K562 (cell line): Measurements from ENCODE around the gene GLI3. TPM values are rescaled to one million over a fixed set of nuclear protein-coding genes. Genes with fewer than 3 reads are reported as not detected.

Experiments used
- ATAC-seq: fragments of 200-7000 bp; cut with Tn5 transposase; 3 replicates; pipeline ENCODE4 v1.9.1; 2020; ENCODE audit warnings: moderate library complexity
- BruUV-seq: library from RNA; stranded (reverse); fragments of 400-500 nt; replicated peaks from 2 replicates; lab custom pipeline; 2021; lab: Mats Ljungman, UMichigan
- CTCF ChIA-PET: fragments of 300-600 bp; formaldehyde crosslinking; extraction: SDS; loops from one replicate; lab custom pipeline; 2021; ENCODE audit warnings: low intra/inter-chr PET ratio; lab: Yijun Ruan, JAX
- POLR2A ChIA-PET: fragments of 300-600, 350-650 bp; sonication (Branson Sonifier 250); formaldehyde crosslinking; extraction: SDS; loops from one replicate; lab custom pipeline; 2021; ENCODE audit warnings: antibody characterized with exemption, inconsistent platforms; lab: Yijun Ruan, JAX
- DNase-seq, 4 experiments: peaks; one replicate each; pipeline versions ENCODE4 v3.0.0 to v3.0.0-alpha.2; 2011 to 2018; ENCODE audit warnings: low spot score in 3 of 4, mixed read lengths in 3 of 4; ENCODE audit errors: extremely low read depth in 1 of 4
- FAIRE-seq: peaks from 2 replicates; lab custom pipeline; 2011; peaks lifted over from hg19 to GRCh38; lab: Jason Lieb, UNC
- H2AFZ ChIP-seq: 2 replicates; pipeline ENCODE4 v1.6.0; 2011; ENCODE audit warnings: low read depth, low read length, control low read depth, inconsistent platforms
- H3K27ac ChIP-seq: fragments of 200-600 bp; 3 replicates; pipeline ENCODE4 v1.8.0; 2011; ENCODE audit warnings: low read depth, mild to moderate bottlenecking, control low read depth, inconsistent platforms, low read length, moderate library complexity, mixed read lengths; ENCODE audit errors: extremely low read depth
- H3K27me3 ChIP-seq, 2 experiments: fragments of 300-600 bp in 1 of 2; 2 replicates in 1 of 2; 3 replicates in 1 of 2; pipeline versions ENCODE4 v1.6.0 to v1.8.0; 2011; ENCODE audit warnings: inconsistent platforms in 2 of 2, low read length in 2 of 2, mild to moderate bottlenecking in 1 of 2, mixed read lengths in 1 of 2, moderate library complexity in 1 of 2; ENCODE audit not compliant: control insufficient read depth in 2 of 2, insufficient read depth in 2 of 2
- H3K36me3 ChIP-seq: fragments of 300-600 bp; 3 replicates; pipeline ENCODE4 v1.8.0; 2011; ENCODE audit warnings: mild to moderate bottlenecking, low read length, inconsistent platforms; ENCODE audit not compliant: control insufficient read depth, insufficient read depth
- H3K4me1 ChIP-seq, 2 experiments: fragments of 200-600 bp in 1 of 2; replicated peaks in 1 of 2; 2 replicates in 1 of 2; 3 replicates in 1 of 2; pipeline versions ENCODE4 v1.5.1 to v1.8.0; 2011; ENCODE audit warnings: inconsistent platforms in 2 of 2, low read length in 2 of 2, mild to moderate bottlenecking in 1 of 2, mixed read lengths in 1 of 2, moderate library complexity in 1 of 2; ENCODE audit not compliant: control insufficient read depth in 2 of 2, insufficient read depth in 2 of 2
- H3K4me2 ChIP-seq: 2 replicates; pipeline ENCODE4 v1.6.1; 2011; ENCODE audit warnings: low read length, control low read depth, inconsistent platforms, mixed read lengths; ENCODE audit not compliant: insufficient read depth
- H3K4me3 ChIP-seq: fragments of 200-600 bp; sonication (generic), shearing (Covaris generic); 2 replicates; pipeline ENCODE4 v1.5.1; 2016; ENCODE audit warnings: control low read depth, inconsistent platforms
- H3K79me2 ChIP-seq: fragments of 200-600 bp; 3 replicates; pipeline ENCODE4 v1.8.0; 2011; ENCODE audit warnings: low read length, inconsistent platforms; ENCODE audit not compliant: control insufficient read depth, insufficient read depth
- H3K9ac ChIP-seq, 2 experiments: 2 replicates each; pipeline versions ENCODE4 v1.6.0 to v1.6.1; 2011; ENCODE audit warnings: low read depth in 2 of 2, low read length in 2 of 2, control low read depth in 1 of 2, inconsistent platforms in 1 of 2, mild to moderate bottlenecking in 1 of 2, mixed read lengths in 1 of 2; ENCODE audit not compliant: insufficient read depth in 1 of 2
- H3K9me1 ChIP-seq: one replicate; pipeline ENCODE4 v1.6.0; 2011; ENCODE audit warnings: inconsistent platforms, mild to moderate bottlenecking, low read length, moderate library complexity; ENCODE audit not compliant: control insufficient read depth, insufficient read depth
- H3K9me3 ChIP-seq: replicated peaks from 2 replicates; pipeline ENCODE4 v1.5.1; 2011; ENCODE audit warnings: low read depth, low read length, inconsistent platforms; ENCODE audit not compliant: control insufficient read depth, insufficient read depth
- H4K20me1 ChIP-seq: replicated peaks from 2 replicates; pipeline ENCODE4 v1.6.1; 2011; ENCODE audit warnings: low read length, inconsistent platforms, mixed read lengths; ENCODE audit not compliant: control insufficient read depth, insufficient read depth
- E2F5 ChIP-seq: sonication (generic); formaldehyde crosslinking; IDR thresholded peaks from 2 replicates; pipeline ENCODE4 v1.8.0; 2022; ENCODE audit warnings: mild to moderate bottlenecking, missing genetic modification reagents
- FOXJ2 ChIP-seq: fragments of 200-800 bp; sonication (Bioruptor generic); IDR thresholded peaks from 2 replicates; pipeline ENCODE4 v1.6.1; 2016; ENCODE audit warnings: missing genetic modification characterization, missing compliant biosample characterization
- MAZ ChIP-seq, 2 experiments: fragments of 450-650 bp in 1 of 2; sonication (generic) in 1 of 2; formaldehyde crosslinking; IDR thresholded peaks in 1 of 2; conservative IDR thresholded peaks in 1 of 2; 2 replicates each; pipeline versions ENCODE4 v1.4.0 to v1.5.0; 2020; ENCODE audit warnings: mild to moderate bottlenecking in 1 of 2, missing genetic modification reagents in 1 of 2
- MTA2 ChIP-seq: fragments of 450-650 bp; IDR thresholded peaks from 2 replicates; pipeline ENCODE4 v1.6.1; 2016; ENCODE audit warnings: low read depth
- SIRT6 ChIP-seq: IDR thresholded peaks from one replicate; pipeline ENCODE4 v1.6.1; 2012; ENCODE audit warnings: low read depth, mild to moderate bottlenecking, control low read depth, inconsistent platforms, low read length, moderate library complexity
- TAL1 ChIP-seq: fragments of 450-650 bp; IDR thresholded peaks from 2 replicates; pipeline ENCODE4 v1.6.1; 2016; ENCODE audit warnings: mild to moderate bottlenecking
- ZBTB8A ChIP-seq: fragments of 450-650 bp; IDR thresholded peaks from 2 replicates; pipeline ENCODE4 v1.6.1; 2018; ENCODE audit warnings: mild to moderate bottlenecking, moderate library complexity; ENCODE audit not compliant: partially characterized antibody
- ZNF146 ChIP-seq: IDR thresholded peaks from one replicate; pipeline ENCODE4 v1.6.1; 2018; ENCODE audit warnings: missing compliant biosample characterization; ENCODE audit not compliant: unreplicated experiment
- ZNF184 ChIP-seq: sonication (generic); formaldehyde crosslinking; IDR thresholded peaks from 2 replicates; pipeline ENCODE4 v1.5.0; 2020; ENCODE audit warnings: missing genetic modification reagents
- ZNF764 ChIP-seq: fragments of 250-450 bp; sonication (Bioruptor Pico); IDR thresholded peaks from 2 replicates; pipeline ENCODE4 v1.4.0; 2020; ENCODE audit warnings: low read depth, mild to moderate bottlenecking, moderate library complexity
- WGBS: fragments of 100-300 bp; shearing (Covaris generic); methylation state at CpG from one replicate; pipeline ENCODE4 v1.1.6; 2016; ENCODE audit warnings: low coverage, mixed read lengths; ENCODE audit not compliant: insufficient coverage; ENCODE audit errors: missing lambda C conversion rate; 5-methylcytosine and 5-hydroxymethylcytosine counted together
- in situ Hi-C: fragments of 300-500 bp; cut with MboI; formaldehyde crosslinking; loops from 4 replicates; pipeline ENCODE4 v1.15.0; 2018; ENCODE audit warnings: inconsistent platforms, mixed read lengths
- intact Hi-C: fragments of 100-400 bp; cut with micrococcal nuclease; formaldehyde crosslinking; loops from 2 replicates; pipeline ENCODE4 v1.14.2; 2022
- polyA plus RNA-seq, 8 experiments: library from polyadenylated mRNA; depleted of rRNA in 4 of 8; stranded (reverse) in 5 of 8; unstranded in 3 of 8; fragments of >200 nt; fragmentation: Nextera tagmentation in 2 of 8; fragmentation: Illumina TruSeq in 1 of 8; extraction: Ambion mirVana in 2 of 8; extraction: Trizol in 1 of 8; gene quantifications; 2 replicates each; pipeline versions ENCODE4 v1.2.1 to v1.2.3, GENCODE V29; 2011 to 2014; ENCODE audit warnings: inconsistent platforms in 1 of 8, missing spikeins in 1 of 8
- total RNA-seq, 7 experiments: library from RNA; depleted of rRNA in 6 of 7; stranded (reverse); fragments of >200 nt in 6 of 7; fragmentation: Illumina TruSeq in 2 of 7; extraction: Trizol in 2 of 7; gene quantifications; 2 replicates each; pipeline versions ENCODE4 v1.2.1 to v1.2.3, GENCODE V29; 2011 to 2021; ENCODE audit warnings: low replicate concordance in 1 of 7
- TF ChIP-seq, protein P1 (sequence below): fragments of 450-650 bp; formaldehyde crosslinking; IDR thresholded peaks from 2 replicates; pipeline ENCODE4 v1.4.0; 2020; ENCODE audit warnings: mild to moderate bottlenecking
- TF ChIP-seq, protein P2 (sequence below): fragments of 450-650 bp; formaldehyde crosslinking; IDR thresholded peaks from 2 replicates; pipeline ENCODE4 v1.4.0; 2022; ENCODE audit warnings: missing genetic modification characterization
- TF ChIP-seq, protein P3 (sequence below): fragments of 450-650 bp; IDR thresholded peaks from 2 replicates; pipeline ENCODE4 v1.6.1; 2016; ENCODE audit warnings: mild to moderate bottlenecking

GLI3 gene
- total and polyA plus RNA-seq, 9 of the 15 experiments (the other 6 are each of a cell fraction or from before 2014, with no cell fraction given), result 0.01 to 0.18 (median 0.07) TPM; not detected in 6

- TF ChIP-seq ZNF146 (CRISPR knock-in tag), result no peak
- TF ChIP-seq FOXJ2 (tag), result no peak
Observed at GRCh38 chr7:42156291-42156865, 80.6 kb downstream of the GLI3 start (continued).

GRCh38 chr7:42155584-42156290 is 81.3 kb downstream of the GLI3 start:
- Histone ChIP-seq H4K20me1 (no peaks in the 10 kb centered on the region), H3K27me3 (peaks cover 0 to 15% of the 10 kb centered on the region in 2 experiments; a peak in 2 of 5 replicates), H2AFZ (no peak overlapping the region), H3K4me1 (no peaks in the 10 kb centered on the region), H3K9ac (no peak overlapping the region), H3K4me2 (no peak overlapping the region), H3K36me3 (no peaks in the 10 kb centered on the region), H3K27ac (no peak overlapping the region), H3K4me3 (no peak overlapping the region), H3K79me2 (no peaks in the 10 kb centered on the region), H3K9me1 (no peaks in the 10 kb centered on the region), H3K9me3 (no peaks in the 10 kb centered on the region)
- intact Hi-C loops (no loop called here), in situ Hi-C loops (no loop called here)
- no peak for FAIRE-seq
- ChIA-PET POLR2A (no interaction called here), CTCF (no interaction called here)
- no peak for DNase-seq
- BruUV-seq, result no TSS peak
- WGBS, result 0% methylated on average over 7 of the region's 7 CpGs
- no peak for ATAC-seq
- TF ChIP-seq ZBTB8A, result no peak
- TF ChIP-seq, protein P1, sequence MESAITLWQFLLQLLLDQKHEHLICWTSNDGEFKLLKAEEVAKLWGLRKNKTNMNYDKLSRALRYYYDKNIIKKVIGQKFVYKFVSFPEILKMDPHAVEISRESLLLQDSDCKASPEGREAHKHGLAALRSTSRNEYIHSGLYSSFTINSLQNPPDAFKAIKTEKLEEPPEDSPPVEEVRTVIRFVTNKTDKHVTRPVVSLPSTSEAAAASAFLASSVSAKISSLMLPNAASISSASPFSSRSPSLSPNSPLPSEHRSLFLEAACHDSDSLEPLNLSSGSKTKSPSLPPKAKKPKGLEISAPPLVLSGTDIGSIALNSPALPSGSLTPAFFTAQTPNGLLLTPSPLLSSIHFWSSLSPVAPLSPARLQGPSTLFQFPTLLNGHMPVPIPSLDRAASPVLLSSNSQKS (CRISPR knock-in tag), result no peak
- no peak for TF ChIP-seq E2F5 (CRISPR knock-in tag)
- TF ChIP-seq ZNF184 (CRISPR knock-in tag), result no peak
- TF ChIP-seq TAL1, result no peak
- no peak for TF ChIP-seq MTA2
- TF ChIP-seq, protein P2, sequence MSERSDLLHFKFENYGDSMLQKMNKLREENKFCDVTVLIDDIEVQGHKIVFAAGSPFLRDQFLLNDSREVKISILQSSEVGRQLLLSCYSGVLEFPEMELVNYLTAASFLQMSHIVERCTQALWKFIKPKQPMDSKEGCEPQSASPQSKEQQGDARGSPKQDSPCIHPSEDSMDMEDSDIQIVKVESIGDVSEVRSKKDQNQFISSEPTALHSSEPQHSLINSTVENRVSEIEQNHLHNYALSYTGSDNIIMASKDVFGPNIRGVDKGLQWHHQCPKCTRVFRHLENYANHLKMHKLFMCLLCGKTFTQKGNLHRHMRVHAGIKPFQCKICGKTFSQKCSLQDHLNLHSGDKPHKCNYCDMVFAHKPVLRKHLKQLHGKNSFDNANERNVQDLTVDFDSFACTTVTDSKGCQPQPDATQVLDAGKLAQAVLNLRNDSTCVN, result no peak
- TF ChIP-seq, protein P3, sequence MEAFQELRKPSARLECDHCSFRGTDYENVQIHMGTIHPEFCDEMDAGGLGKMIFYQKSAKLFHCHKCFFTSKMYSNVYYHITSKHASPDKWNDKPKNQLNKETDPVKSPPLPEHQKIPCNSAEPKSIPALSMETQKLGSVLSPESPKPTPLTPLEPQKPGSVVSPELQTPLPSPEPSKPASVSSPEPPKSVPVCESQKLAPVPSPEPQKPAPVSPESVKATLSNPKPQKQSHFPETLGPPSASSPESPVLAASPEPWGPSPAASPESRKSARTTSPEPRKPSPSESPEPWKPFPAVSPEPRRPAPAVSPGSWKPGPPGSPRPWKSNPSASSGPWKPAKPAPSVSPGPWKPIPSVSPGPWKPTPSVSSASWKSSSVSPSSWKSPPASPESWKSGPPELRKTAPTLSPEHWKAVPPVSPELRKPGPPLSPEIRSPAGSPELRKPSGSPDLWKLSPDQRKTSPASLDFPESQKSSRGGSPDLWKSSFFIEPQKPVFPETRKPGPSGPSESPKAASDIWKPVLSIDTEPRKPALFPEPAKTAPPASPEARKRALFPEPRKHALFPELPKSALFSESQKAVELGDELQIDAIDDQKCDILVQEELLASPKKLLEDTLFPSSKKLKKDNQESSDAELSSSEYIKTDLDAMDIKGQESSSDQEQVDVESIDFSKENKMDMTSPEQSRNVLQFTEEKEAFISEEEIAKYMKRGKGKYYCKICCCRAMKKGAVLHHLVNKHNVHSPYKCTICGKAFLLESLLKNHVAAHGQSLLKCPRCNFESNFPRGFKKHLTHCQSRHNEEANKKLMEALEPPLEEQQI, result no peak
- no peak for TF ChIP-seq MAZ (CRISPR knock-in tag; conservative IDR thresholded peaks at IDR 0.05 in 1 of 2, IDR thresholded peaks at IDR 0.05 in 1 of 2)
- TF ChIP-seq ZNF764 (CRISPR knock-in tag), result no peak
- TF ChIP-seq SIRT6, result no peak
